ENCODE measurements around the gene MORF4L1.

GRCh38 chr15:78910271-78910670 lies 37.6 kb downstream of the MORF4L1 start:
- TF ChIP-seq CTCF (IDR thresholded peaks at IDR 0.05; ENCODE audit: poor library complexity) (no peak), EZH2phosphoT487 (IDR thresholded peaks at IDR 0.05; ENCODE audit: low read depth, severe bottlenecking, unreplicated experiment) (no peak)
